ENCODE results near the gene KRT14. TPM values are rescaled to one million over a fixed set of nuclear protein-coding genes. Genes with fewer than 3 reads are reported as not detected.
"Not testable (repeated sequence)": the region's sequence is repeated elsewhere in the genome, so short reads cannot be mapped to it uniquely, and the experiment has no call there.

The KRT14 gene
- total and polyA plus RNA-seq, 2 donors: 20.7 to 210 TPM

- H3K27me3 ChIP-seq (ENCODE audit: control insufficient read depth in 2 of 2, insufficient read depth in 1 of 2, low read length in 1 of 2): no peaks in the 10 kb centered on the region
- 89% methylated on average over 33 of the region's 33 CpGs for WGBS
- H3K9me3 ChIP-seq (ENCODE audit: control insufficient read depth in 2 of 2, insufficient read depth in 1 of 2, low read length in 1 of 2): no peaks in the 10 kb centered on the region
- peak in 1 of 9 donors; percentile 13 for DNase-seq (ENCODE audit: low read depth in 6 of 9, low spot score in 9 of 9)
- H3K4me3 ChIP-seq (ENCODE audit: low read length in 2 of 2): peak within 1 kb of the TSS in 1 of 2 donors; percentile 10
- no peaks in the 10 kb centered on the region for H3K36me3 ChIP-seq (ENCODE audit: control insufficient read depth in 2 of 2, insufficient read depth in 2 of 2, low read length in 1 of 2)
- peaks cover 0 to 7% of the 10 kb centered on the region in 2 donors for H3K4me1 ChIP-seq (ENCODE audit: control insufficient read depth in 2 of 2, insufficient read depth in 2 of 2, low read length in 2 of 2)
- peak within 1 kb of the TSS in 1 of 2 donors; percentile 74 for H3K27ac ChIP-seq (ENCODE audit: low read depth in 1 of 2, low read length in 1 of 2)
Observed at GRCh38 chr17:41624208-41625101, 37.8 kb upstream of the KRT14 start, which contains the start of gene KRT17. Gene KRT17, minus strand, starts transcription at chr17:41624575. Its CDS starts 66 bp downstream, at chr17:41624509.

- H3K27ac ChIP-seq (ENCODE audit: low read depth in 1 of 2, low read length in 1 of 2); H3K36me3 ChIP-seq (ENCODE audit: control insufficient read depth in 2 of 2, insufficient read depth in 2 of 2, low read length in 1 of 2); H3K9me3 ChIP-seq (ENCODE audit: control insufficient read depth in 2 of 2, insufficient read depth in 1 of 2, low read length in 1 of 2); H3K4me3 ChIP-seq (ENCODE audit: low read length in 2 of 2); H3K27me3 ChIP-seq (ENCODE audit: control insufficient read depth in 2 of 2, insufficient read depth in 1 of 2, low read length in 1 of 2); DNase-seq (ENCODE audit: low read depth in 6 of 9, low spot score in 9 of 9); H3K4me1 ChIP-seq (ENCODE audit: control insufficient read depth in 2 of 2, insufficient read depth in 2 of 2, low read length in 2 of 2): not testable (repeated sequence)
- 86% methylated on average over 10 of the region's 10 CpGs for WGBS
Observed at GRCh38 chr17:41623184-41623861, 36.6 kb upstream of the KRT14 start.

GRCh38 chr17:41622340-41623183 is 35.9 kb upstream of the KRT14 start:
- not testable (repeated sequence) for H3K4me1 ChIP-seq (ENCODE audit: control insufficient read depth in 2 of 2, insufficient read depth in 2 of 2, low read length in 2 of 2); DNase-seq (ENCODE audit: low read depth in 6 of 9, low spot score in 9 of 9); H3K9me3 ChIP-seq (ENCODE audit: control insufficient read depth in 2 of 2, insufficient read depth in 1 of 2, low read length in 1 of 2); H3K27me3 ChIP-seq (ENCODE audit: control insufficient read depth in 2 of 2, insufficient read depth in 1 of 2, low read length in 1 of 2); H3K4me3 ChIP-seq (ENCODE audit: low read length in 2 of 2); H3K27ac ChIP-seq (ENCODE audit: low read depth in 1 of 2, low read length in 1 of 2); H3K36me3 ChIP-seq (ENCODE audit: control insufficient read depth in 2 of 2, insufficient read depth in 2 of 2, low read length in 1 of 2)
- 88% methylated on average over 19 of the region's 19 CpGs for WGBS

GRCh38 chr17:41621916-41622315 is 35.2 kb upstream of the KRT14 start:
- WGBS: 95% methylated on average over 2 of the region's 2 CpGs
- H3K9me3 ChIP-seq (ENCODE audit: control insufficient read depth in 2 of 2, insufficient read depth in 1 of 2, low read length in 1 of 2): no peaks in the 10 kb centered on the region
- H3K36me3 ChIP-seq (ENCODE audit: control insufficient read depth in 2 of 2, insufficient read depth in 2 of 2, low read length in 1 of 2): no peaks in the 10 kb centered on the region
- no peaks in the 10 kb centered on the region for H3K27me3 ChIP-seq (ENCODE audit: control insufficient read depth in 2 of 2, insufficient read depth in 1 of 2, low read length in 1 of 2)
- H3K4me3 ChIP-seq (ENCODE audit: low read length in 2 of 2): no peak overlapping the region
- peaks cover 0 to 4% of the 10 kb centered on the region in 2 donors for H3K4me1 ChIP-seq (ENCODE audit: control insufficient read depth in 2 of 2, insufficient read depth in 2 of 2, low read length in 2 of 2)
- no peak overlapping the region for H3K27ac ChIP-seq (ENCODE audit: low read depth in 1 of 2, low read length in 1 of 2)
- DNase-seq (ENCODE audit: low read depth in 6 of 9, low spot score in 9 of 9): no peak

GRCh38 chr17:41621435-41621817 is 34.7 kb upstream of the KRT14 start:
- not testable (repeated sequence) for DNase-seq (ENCODE audit: low read depth in 6 of 9, low spot score in 9 of 9); H3K4me1 ChIP-seq (ENCODE audit: control insufficient read depth in 2 of 2, insufficient read depth in 2 of 2, low read length in 2 of 2); H3K9me3 ChIP-seq (ENCODE audit: control insufficient read depth in 2 of 2, insufficient read depth in 1 of 2, low read length in 1 of 2); H3K27me3 ChIP-seq (ENCODE audit: control insufficient read depth in 2 of 2, insufficient read depth in 1 of 2, low read length in 1 of 2); H3K36me3 ChIP-seq (ENCODE audit: control insufficient read depth in 2 of 2, insufficient read depth in 2 of 2, low read length in 1 of 2); H3K4me3 ChIP-seq (ENCODE audit: low read length in 2 of 2); H3K27ac ChIP-seq (ENCODE audit: low read depth in 1 of 2, low read length in 1 of 2)
- 93% methylated on average over 11 of the region's 11 CpGs for WGBS

- DNase-seq (ENCODE audit: low read depth in 6 of 9, low spot score in 9 of 9): no peak
- Histone ChIP-seq H3K9me3 (ENCODE audit: control insufficient read depth in 2 of 2, insufficient read depth in 1 of 2, low read length in 1 of 2) (no peaks in the 10 kb centered on the region), H3K27ac (ENCODE audit: low read depth in 1 of 2, low read length in 1 of 2) (no peak overlapping the region), H3K27me3 (ENCODE audit: control insufficient read depth in 2 of 2, insufficient read depth in 1 of 2, low read length in 1 of 2) (no peaks in the 10 kb centered on the region), H3K36me3 (ENCODE audit: control insufficient read depth in 2 of 2, insufficient read depth in 2 of 2, low read length in 1 of 2) (no peaks in the 10 kb centered on the region), H3K4me3 (ENCODE audit: low read length in 2 of 2) (no peak overlapping the region), H3K4me1 (ENCODE audit: control insufficient read depth in 2 of 2, insufficient read depth in 2 of 2, low read length in 2 of 2) (peaks cover 0 to 3% of the 10 kb centered on the region in 2 donors)
- WGBS: 90% methylated on average over 21 of the region's 21 CpGs
Observed at GRCh38 chr17:41620583-41621434, 34.1 kb upstream of the KRT14 start.

- H3K4me3 ChIP-seq (ENCODE audit: low read length in 2 of 2); H3K27me3 ChIP-seq (ENCODE audit: control insufficient read depth in 2 of 2, insufficient read depth in 1 of 2, low read length in 1 of 2); H3K27ac ChIP-seq (ENCODE audit: low read depth in 1 of 2, low read length in 1 of 2); H3K9me3 ChIP-seq (ENCODE audit: control insufficient read depth in 2 of 2, insufficient read depth in 1 of 2, low read length in 1 of 2); DNase-seq (ENCODE audit: low read depth in 6 of 9, low spot score in 9 of 9); H3K36me3 ChIP-seq (ENCODE audit: control insufficient read depth in 2 of 2, insufficient read depth in 2 of 2, low read length in 1 of 2); H3K4me1 ChIP-seq (ENCODE audit: control insufficient read depth in 2 of 2, insufficient read depth in 2 of 2, low read length in 2 of 2): not testable (repeated sequence)
- 88% methylated on average over 6 of the region's 6 CpGs for WGBS
Observed at GRCh38 chr17:41619927-41620582, 33.4 kb upstream of the KRT14 start.
